ENCODE measurements around the gene CCL24.

CCL24 gene

GRCh38 chr7:75814407-75814947 lies 871 bp upstream of the CCL24 start:
- no peak for TF ChIP-seq JUND (IDR thresholded peaks at IDR 0.05; ENCODE audit: low read depth)
- in situ Hi-C loops (cut with HindIII; ENCODE audit: low pct_unique_long_range_greater_than_20kb, low sequenced_read_pairs) = no loop called here
- no peak for DNase-seq (ENCODE audit: low read depth in 1 of 2, low spot score in 1 of 2)

- no peak for TF ChIP-seq JUND (IDR thresholded peaks at IDR 0.05; ENCODE audit: low read depth)
- DNase-seq (ENCODE audit: low read depth in 1 of 2, low spot score in 1 of 2) = no peak
- in situ Hi-C loops (cut with HindIII; ENCODE audit: low pct_unique_long_range_greater_than_20kb, low sequenced_read_pairs) = no loop called here
Observed at GRCh38 chr7:75813084-75813483, 522 bp downstream of the CCL24 start.

- TF ChIP-seq JUND (IDR thresholded peaks at IDR 0.05; ENCODE audit: low read depth) = no peak
- in situ Hi-C loops (cut with HindIII; ENCODE audit: low pct_unique_long_range_greater_than_20kb, low sequenced_read_pairs) = no loop called here
- no peak for DNase-seq (ENCODE audit: low read depth in 1 of 2, low spot score in 1 of 2)
Observed at GRCh38 chr7:75811894-75812678, 1.5 kb downstream of the CCL24 start.

GRCh38 chr7:75809396-75809795 lies 4.2 kb downstream of the CCL24 start:
- TF ChIP-seq JUND (IDR thresholded peaks at IDR 0.05; ENCODE audit: low read depth) = no peak
- DNase-seq (ENCODE audit: low read depth in 1 of 2, low spot score in 1 of 2) = no peak
- in situ Hi-C loops (cut with HindIII; ENCODE audit: low pct_unique_long_range_greater_than_20kb, low sequenced_read_pairs) = no loop called here

GRCh38 chr7:75808106-75808505 lies 5.5 kb downstream of the CCL24 start:
- TF ChIP-seq JUND (IDR thresholded peaks at IDR 0.05; ENCODE audit: low read depth) = no peak
- in situ Hi-C loops (cut with HindIII; ENCODE audit: low pct_unique_long_range_greater_than_20kb, low sequenced_read_pairs) = no loop called here
- DNase-seq (ENCODE audit: low read depth in 1 of 2, low spot score in 1 of 2) = no peak

- TF ChIP-seq JUND (IDR thresholded peaks at IDR 0.05; ENCODE audit: low read depth) = no peak
- DNase-seq (ENCODE audit: low read depth in 1 of 2, low spot score in 1 of 2) = no peak
- in situ Hi-C loops (cut with HindIII; ENCODE audit: low pct_unique_long_range_greater_than_20kb, low sequenced_read_pairs) = no loop called here
Observed at GRCh38 chr7:75807452-75807851, 6.2 kb downstream of the CCL24 start.

GRCh38 chr7:75806560-75807307 lies 6.9 kb downstream of the CCL24 start:
- DNase-seq (ENCODE audit: low read depth in 1 of 2, low spot score in 1 of 2) = no peak
- in situ Hi-C loops (cut with HindIII; ENCODE audit: low pct_unique_long_range_greater_than_20kb, low sequenced_read_pairs) = no loop called here
- no peak for TF ChIP-seq JUND (IDR thresholded peaks at IDR 0.05; ENCODE audit: low read depth)

- DNase-seq (ENCODE audit: low read depth in 1 of 2, low spot score in 1 of 2) = no peak
- in situ Hi-C loops (cut with HindIII; ENCODE audit: low pct_unique_long_range_greater_than_20kb, low sequenced_read_pairs) = no loop called here
- no peak for TF ChIP-seq JUND (IDR thresholded peaks at IDR 0.05; ENCODE audit: low read depth)
Observed at GRCh38 chr7:75804705-75805104, 8.9 kb downstream of the CCL24 start.

GRCh38 chr7:75804004-75804403 lies 9.6 kb downstream of the CCL24 start:
- TF ChIP-seq JUND (IDR thresholded peaks at IDR 0.05; ENCODE audit: low read depth) = no peak
- in situ Hi-C loops (cut with HindIII; ENCODE audit: low pct_unique_long_range_greater_than_20kb, low sequenced_read_pairs) = no loop called here
- no peak for DNase-seq (ENCODE audit: low read depth in 1 of 2, low spot score in 1 of 2)

GRCh38 chr7:75802552-75802821 lies 11.1 kb downstream of the CCL24 start:
- TF ChIP-seq JUND (IDR thresholded peaks at IDR 0.05; ENCODE audit: low read depth) = no peak
- in situ Hi-C loops (cut with HindIII; ENCODE audit: low pct_unique_long_range_greater_than_20kb, low sequenced_read_pairs) = no loop called here
- no peak for DNase-seq (ENCODE audit: low read depth in 1 of 2, low spot score in 1 of 2)

GRCh38 chr7:75798770-75799169 lies 14.8 kb downstream of the CCL24 start:
- in situ Hi-C loops (cut with HindIII; ENCODE audit: low pct_unique_long_range_greater_than_20kb, low sequenced_read_pairs) = no loop called here
- no peak for TF ChIP-seq JUND (IDR thresholded peaks at IDR 0.05; ENCODE audit: low read depth)
- DNase-seq (ENCODE audit: low read depth in 1 of 2, low spot score in 1 of 2) = no peak

GRCh38 chr7:75796420-75796819 lies 17.2 kb downstream of the CCL24 start:
- TF ChIP-seq JUND (IDR thresholded peaks at IDR 0.05; ENCODE audit: low read depth) = no peak
- in situ Hi-C loops (cut with HindIII; ENCODE audit: low pct_unique_long_range_greater_than_20kb, low sequenced_read_pairs) = no loop called here
- DNase-seq (ENCODE audit: low read depth in 1 of 2, low spot score in 1 of 2) = no peak

- DNase-seq (ENCODE audit: low read depth in 1 of 2, low spot score in 1 of 2) = no peak
- no peak for TF ChIP-seq JUND (IDR thresholded peaks at IDR 0.05; ENCODE audit: low read depth)
- in situ Hi-C loops (cut with HindIII; ENCODE audit: low pct_unique_long_range_greater_than_20kb, low sequenced_read_pairs) = no loop called here
Observed at GRCh38 chr7:75795831-75796285, 17.7 kb downstream of the CCL24 start.

Measured in T47D (cell line).